ENCODE data around the gene RUSF1. TPM values are rescaled to one million over a fixed set of nuclear protein-coding genes. Genes with fewer than 3 reads are reported as not detected.

The RUSF1 gene
- total RNA-seq, 1 experiment from 2014 or later, result 39.9 TPM

DNA sequence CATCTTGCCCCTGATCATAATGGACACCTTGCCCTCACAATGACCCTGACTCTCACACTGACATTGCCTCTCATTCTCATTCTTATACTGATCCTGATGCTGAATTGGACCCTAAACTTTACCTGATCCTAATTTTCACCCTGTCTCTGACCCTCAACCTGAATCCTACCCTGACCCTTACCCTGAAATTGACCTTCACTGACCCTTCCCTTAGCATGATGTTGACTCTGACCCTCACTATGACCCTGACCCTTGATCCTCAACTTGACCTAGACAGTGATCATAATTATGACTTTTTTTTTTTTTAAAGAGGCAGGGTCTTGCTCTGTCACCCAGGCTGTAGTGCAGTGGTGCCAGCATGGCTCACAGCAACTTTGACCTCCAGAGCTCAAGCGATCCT is 22.9 kb upstream of the RUSF1 start:
- no peak overlapping the region for H3K27ac ChIP-seq (ENCODE audit: low read length)
- H4K20me1 ChIP-seq (ENCODE audit: low read length), result no peaks in the 10 kb centered on the region
- CTCF ChIA-PET, result no interaction called here
- H3K4me2 ChIP-seq (ENCODE audit: low read length), result no peak overlapping the region
- H3F3A ChIP-seq (ENCODE audit: low read length, unreplicated experiment), result no peaks in the 10 kb centered on the region
- no peak overlapping the region for H3K9ac ChIP-seq (ENCODE audit: low read length)
- POLR2A ChIA-PET (ENCODE audit: unreplicated experiment), result no interaction called here
- no peak overlapping the region for H3K4me3 ChIP-seq (ENCODE audit: low read length)
- peaks cover 14% of the 10 kb centered on the region; the same call in 1 of the 2 replicates for H3K27me3 ChIP-seq (ENCODE audit: low read length)
- ATAC-seq (no peak), DNase-seq (no peak)
- BruUV-seq (replicated peaks), result no TSS peak
- H3K79me2 ChIP-seq (ENCODE audit: low read length), result no peaks in the 10 kb centered on the region
- H3K9me3 ChIP-seq (ENCODE audit: low read length), result no peaks in the 10 kb centered on the region
- H3K9me2 ChIP-seq (replicated peaks; ENCODE audit: low read length), result no peaks in the 10 kb centered on the region
- H3K36me3 ChIP-seq (ENCODE audit: low read depth, low read length), result no peaks in the 10 kb centered on the region
- no peak overlapping the region for H2AFZ ChIP-seq (ENCODE audit: low read length)
- TF ChIP-seq EZH2phosphoT487 (IDR thresholded peaks at IDR 0.05; ENCODE audit: borderline replicate concordance, low read length), result no peak
- no peak for TF ChIP-seq EZH2 (IDR thresholded peaks at IDR 0.05; ENCODE audit: low read length, unreplicated experiment)
- TF ChIP-seq, protein P1, sequence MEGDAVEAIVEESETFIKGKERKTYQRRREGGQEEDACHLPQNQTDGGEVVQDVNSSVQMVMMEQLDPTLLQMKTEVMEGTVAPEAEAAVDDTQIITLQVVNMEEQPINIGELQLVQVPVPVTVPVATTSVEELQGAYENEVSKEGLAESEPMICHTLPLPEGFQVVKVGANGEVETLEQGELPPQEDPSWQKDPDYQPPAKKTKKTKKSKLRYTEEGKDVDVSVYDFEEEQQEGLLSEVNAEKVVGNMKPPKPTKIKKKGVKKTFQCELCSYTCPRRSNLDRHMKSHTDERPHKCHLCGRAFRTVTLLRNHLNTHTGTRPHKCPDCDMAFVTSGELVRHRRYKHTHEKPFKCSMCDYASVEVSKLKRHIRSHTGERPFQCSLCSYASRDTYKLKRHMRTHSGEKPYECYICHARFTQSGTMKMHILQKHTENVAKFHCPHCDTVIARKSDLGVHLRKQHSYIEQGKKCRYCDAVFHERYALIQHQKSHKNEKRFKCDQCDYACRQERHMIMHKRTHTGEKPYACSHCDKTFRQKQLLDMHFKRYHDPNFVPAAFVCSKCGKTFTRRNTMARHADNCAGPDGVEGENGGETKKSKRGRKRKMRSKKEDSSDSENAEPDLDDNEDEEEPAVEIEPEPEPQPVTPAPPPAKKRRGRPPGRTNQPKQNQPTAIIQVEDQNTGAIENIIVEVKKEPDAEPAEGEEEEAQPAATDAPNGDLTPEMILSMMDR (conservative IDR thresholded peaks at IDR 0.05; ENCODE audit: low read depth, low read length), result no peak
- H3K4me1 ChIP-seq (ENCODE audit: insufficient read depth, low read length), result no peaks in the 10 kb centered on the region
- intact Hi-C loops (cut with micrococcal nuclease), result no loop called here

GRCh38 chr16:31530405-31530804 is 22.2 kb upstream of the RUSF1 start:
- Histone ChIP-seq H3K27me3 (ENCODE audit: low read length) (peaks cover 14% of the 10 kb centered on the region; the same call in 1 of the 2 replicates), H3K36me3 (ENCODE audit: low read depth, low read length) (no peaks in the 10 kb centered on the region), H3K9me2 (replicated peaks; ENCODE audit: low read length) (no peaks in the 10 kb centered on the region), H4K20me1 (ENCODE audit: low read length) (no peaks in the 10 kb centered on the region), H3K27ac (ENCODE audit: low read length) (no peak overlapping the region), H3K4me3 (ENCODE audit: low read length) (no peak overlapping the region), H3K9ac (ENCODE audit: low read length) (no peak overlapping the region), H3K9me3 (ENCODE audit: low read length) (no peaks in the 10 kb centered on the region), H3F3A (ENCODE audit: low read length, unreplicated experiment) (no peaks in the 10 kb centered on the region), H3K4me2 (ENCODE audit: low read length) (no peak overlapping the region), H3K79me2 (ENCODE audit: low read length) (no peaks in the 10 kb centered on the region), H3K4me1 (ENCODE audit: insufficient read depth, low read length) (no peaks in the 10 kb centered on the region), H2AFZ (ENCODE audit: low read length) (no peak overlapping the region)
- CTCF ChIA-PET, result no interaction called here
- DNase-seq, result no peak
- BruUV-seq (replicated peaks), result no TSS peak
- TF ChIP-seq, protein P1 (conservative IDR thresholded peaks at IDR 0.05; ENCODE audit: low read depth, low read length), result no peak
- TF ChIP-seq EZH2 (IDR thresholded peaks at IDR 0.05; ENCODE audit: low read length, unreplicated experiment), result no peak
- no peak for TF ChIP-seq EZH2phosphoT487 (IDR thresholded peaks at IDR 0.05; ENCODE audit: borderline replicate concordance, low read length)
- POLR2A ChIA-PET (ENCODE audit: unreplicated experiment), result no interaction called here
- ATAC-seq, result no peak
- intact Hi-C loops (cut with micrococcal nuclease), result no loop called here

DNA sequence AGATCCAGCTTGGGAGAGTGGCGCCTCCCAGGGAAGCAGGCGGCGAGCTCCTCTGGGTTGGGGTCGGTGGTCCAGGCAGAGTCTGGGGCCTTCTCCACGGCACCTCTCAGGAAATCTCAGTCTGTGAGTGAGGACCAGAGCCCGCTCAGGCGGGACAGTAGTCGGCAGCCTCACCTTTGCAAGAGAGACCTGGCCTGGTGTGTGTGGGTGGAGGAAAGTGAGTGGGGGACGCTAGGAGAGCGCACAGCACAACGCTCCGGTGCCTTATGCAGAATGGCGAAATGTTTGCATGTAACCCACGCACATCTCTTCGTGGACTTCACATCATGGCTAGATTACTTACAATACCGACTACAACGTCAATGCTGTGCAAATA is 21.7 kb upstream of the RUSF1 start:
- ChIA-PET POLR2A (ENCODE audit: unreplicated experiment) (no interaction called here), CTCF (no interaction called here)
- BruUV-seq (replicated peaks), result no TSS peak

More for the DNA sequence above, 21.7 kb upstream of the RUSF1 start:
- no peaks in the 10 kb centered on the region for H4K20me1 ChIP-seq (ENCODE audit: low read length)
- no peaks in the 10 kb centered on the region for H3K36me3 ChIP-seq (ENCODE audit: low read depth, low read length)
- H3K4me3 ChIP-seq (ENCODE audit: low read length), result no peak overlapping the region
- DNase-seq, result no peak
- no peaks in the 10 kb centered on the region for H3K4me1 ChIP-seq (ENCODE audit: insufficient read depth, low read length)
- no peaks in the 10 kb centered on the region for H3F3A ChIP-seq (ENCODE audit: low read length, unreplicated experiment)
- ATAC-seq, result no peak
- intact Hi-C loops (cut with micrococcal nuclease), result no loop called here
- H3K27me3 ChIP-seq (ENCODE audit: low read length), result peaks cover 14% of the 10 kb centered on the region; the same call in 1 of the 2 replicates
- no peak overlapping the region for H3K27ac ChIP-seq (ENCODE audit: low read length)
- H2AFZ ChIP-seq (ENCODE audit: low read length), result no peak overlapping the region
- no peaks in the 10 kb centered on the region for H3K79me2 ChIP-seq (ENCODE audit: low read length)
- H3K9me3 ChIP-seq (ENCODE audit: low read length), result no peaks in the 10 kb centered on the region
- no peak overlapping the region for H3K4me2 ChIP-seq (ENCODE audit: low read length)
- H3K9me2 ChIP-seq (replicated peaks; ENCODE audit: low read length), result no peaks in the 10 kb centered on the region
- TF ChIP-seq EZH2phosphoT487 (IDR thresholded peaks at IDR 0.05; ENCODE audit: borderline replicate concordance, low read length) (no peak), EZH2 (IDR thresholded peaks at IDR 0.05; ENCODE audit: low read length, unreplicated experiment) (no peak)
- TF ChIP-seq, protein P1 (conservative IDR thresholded peaks at IDR 0.05; ENCODE audit: low read depth, low read length), result no peak
- H3K9ac ChIP-seq (ENCODE audit: low read length), result no peak overlapping the region

Data from PC-3 (cell line).